HCT116 (cell line): ENCODE results near the gene LRCH1. TPM values are rescaled to one million over a fixed set of nuclear protein-coding genes. Genes with fewer than 3 reads are reported as not detected.

Source experiments
- ATAC-seq: fragments of 200-7000 bp; cut with Tn5 transposase; 2 replicates; pipeline ENCODE4 v1.9.1; 2020; ENCODE audit warnings: mild to moderate bottlenecking, moderate library complexity
- BruUV-seq: library from RNA; stranded (reverse); fragments of 400-500 nt; replicated peaks from 2 replicates; lab custom pipeline; 2021; lab: Mats Ljungman, UMichigan
- CTCF ChIA-PET: fragments of 300-600 bp; sonication (Branson Sonifier 250); formaldehyde crosslinking; loops from one replicate; lab custom pipeline; 2021; ENCODE audit warnings: antibody characterized with exemption; lab: Charles Lee
- POLR2A ChIA-PET: fragments of 300-600, 350-600 bp; sonication (Branson Sonifier 250); formaldehyde crosslinking; loops from one replicate; lab custom pipeline; 2021; ENCODE audit warnings: antibody characterized with exemption; lab: Charles Lee
- RAD21 ChIA-PET, 2 experiments: fragments of 300-600 bp; sonication (Branson Sonifier 250); formaldehyde crosslinking; loops; one replicate each; lab custom pipeline; 2023; ENCODE audit warnings: low total read pairs in 2 of 2; ENCODE audit not compliant: uncharacterized antibody in 2 of 2, unreplicated experiment in 2 of 2, low non-redundant PET in 1 of 2; lab: Charles Lee
- DNase-seq: peaks from one replicate; pipeline ENCODE4 v3.0.0-alpha.2; 2010; ENCODE audit warnings: low read depth, low spot score
- H2AFZ ChIP-seq: fragments of 200-600 bp; shearing (Covaris generic), sonication (generic); 2 replicates; pipeline ENCODE4 v1.6.1; 2017; ENCODE audit warnings: low read depth, mixed run types, mixed read lengths, antibody characterized with exemption, low read length; ENCODE audit not compliant: poor library complexity, severe bottlenecking
- H3K27ac ChIP-seq: 2 replicates; pipeline ENCODE4 v1.5.1; 2012; ENCODE audit warnings: low read depth, low read length
- H3K27me3 ChIP-seq: fragments of 200-600 bp; sonication (generic); 2 replicates; pipeline ENCODE4 v1.6.1; 2016; ENCODE audit warnings: mixed run types, low read length, mixed read lengths; ENCODE audit not compliant: insufficient read depth
- H3K36me3 ChIP-seq, 2 experiments: fragments of 200-500 bp in 1 of 2; fragments of 200-600 bp in 1 of 2; sonication (Bioruptor generic) in 1 of 2; sonication (generic) in 1 of 2; 2 replicates each; pipeline versions ENCODE4 v1.5.1 to v1.6.1; 2014 to 2016; ENCODE audit warnings: low read length in 2 of 2, inconsistent platforms in 1 of 2, mixed read lengths in 1 of 2, mixed run types in 1 of 2; ENCODE audit not compliant: insufficient read depth in 2 of 2, control insufficient read depth in 1 of 2
- H3K4me1 ChIP-seq, 2 experiments: fragments of 200-600 bp in 1 of 2; sonication (generic) in 1 of 2; 2 replicates each; pipeline versions ENCODE4 v1.5.1 to v1.6.1; 2012 to 2017; ENCODE audit warnings: low read length in 2 of 2, inconsistent platforms in 1 of 2, mild to moderate bottlenecking in 1 of 2, mixed read lengths in 1 of 2, mixed run types in 1 of 2, moderate library complexity in 1 of 2; ENCODE audit not compliant: insufficient read depth in 2 of 2, control insufficient read depth in 1 of 2
- H3K4me2 ChIP-seq: fragments of 200-600 bp; sonication (generic); 2 replicates; pipeline ENCODE4 v1.6.1; 2017; ENCODE audit warnings: mixed run types, low read length, mixed read lengths
- H3K4me3 ChIP-seq, 2 experiments: fragments of 200-600 bp in 1 of 2; sonication (generic) in 1 of 2; replicated peaks in 1 of 2; 2 replicates each; pipeline ENCODE4 v1.5.1; 2011 to 2016; ENCODE audit warnings: low read length in 2 of 2, control low read depth in 1 of 2, low read depth in 1 of 2, mild to moderate bottlenecking in 1 of 2, mixed read lengths in 1 of 2, mixed run types in 1 of 2
- H3K79me2 ChIP-seq: fragments of 200-600 bp; sonication (generic); 2 replicates; pipeline ENCODE4 v1.6.1; 2017; ENCODE audit warnings: mild to moderate bottlenecking, mixed run types, low read length, moderate library complexity, mixed read lengths; ENCODE audit not compliant: insufficient read depth
- H3K9ac ChIP-seq: fragments of 200-600 bp; sonication (generic); 2 replicates; pipeline ENCODE4 v1.6.1; 2016; ENCODE audit warnings: low read length, mixed read lengths
- H3K9me2 ChIP-seq: fragments of 200-600 bp; sonication (generic), shearing (Covaris generic); 2 replicates; pipeline ENCODE4 v1.6.1; 2017; ENCODE audit warnings: mixed run types, mild to moderate bottlenecking, moderate library complexity; ENCODE audit not compliant: insufficient read depth
- H3K9me3 ChIP-seq, 2 experiments: fragments of 200-500 bp in 1 of 2; fragments of 200-600 bp in 1 of 2; sonication (Bioruptor generic) in 1 of 2; sonication (generic) in 1 of 2; 2 replicates each; pipeline ENCODE4 v1.6.1; 2014 to 2017; ENCODE audit warnings: low read length in 2 of 2, mixed read lengths in 2 of 2, inconsistent platforms in 1 of 2, low read depth in 1 of 2, mild to moderate bottlenecking in 1 of 2, mixed run types in 1 of 2, moderate library complexity in 1 of 2; ENCODE audit not compliant: control insufficient read depth in 1 of 2, insufficient read depth in 1 of 2
- H4K20me1 ChIP-seq: fragments of 200-600 bp; sonication (generic), shearing (Covaris generic); 2 replicates; pipeline ENCODE4 v1.6.1; 2017; ENCODE audit warnings: mixed run types, mild to moderate bottlenecking, moderate library complexity; ENCODE audit not compliant: insufficient read depth
- CBX3 ChIP-seq: IDR thresholded peaks from 2 replicates; pipeline ENCODE4 v1.6.1; 2012; ENCODE audit warnings: low read depth
- CEBPB ChIP-seq: IDR thresholded peaks from 2 replicates; pipeline ENCODE4 v1.6.1; 2012; ENCODE audit warnings: low read depth
- EGR1 ChIP-seq: IDR thresholded peaks from 2 replicates; pipeline ENCODE4 v1.6.1; 2012; ENCODE audit warnings: low read depth
- ELF1 ChIP-seq: IDR thresholded peaks from 2 replicates; pipeline ENCODE4 v1.6.1; 2012; ENCODE audit warnings: low read depth, borderline replicate concordance
- EZH2 ChIP-seq: fragments of 200-600 bp; sonication (generic); IDR thresholded peaks from 2 replicates; pipeline ENCODE4 v1.6.1; 2017; ENCODE audit warnings: antibody characterized with exemption, mixed run types
- EZH2phosphoT487 ChIP-seq: fragments of 200-600 bp; IDR thresholded peaks from 2 replicates; pipeline ENCODE4 v1.6.1; 2018; ENCODE audit warnings: antibody characterized with exemption, borderline replicate concordance
- FOSL1 ChIP-seq: IDR thresholded peaks from 2 replicates; pipeline ENCODE4 v1.6.1; 2012; ENCODE audit warnings: low read depth
- RAD21 ChIP-seq: IDR thresholded peaks from 2 replicates; pipeline ENCODE4 v1.6.1; 2012; ENCODE audit warnings: low read depth, mild to moderate bottlenecking
- SIN3A ChIP-seq: IDR thresholded peaks from 2 replicates; pipeline ENCODE4 v1.6.1; 2012; ENCODE audit warnings: low read depth
- SRF ChIP-seq: IDR thresholded peaks from 2 replicates; pipeline ENCODE4 v1.6.1; 2012; ENCODE audit warnings: low read depth
- TCF7L2 ChIP-seq: IDR thresholded peaks from 2 replicates; pipeline ENCODE4 v1.7.0; 2011; ENCODE audit warnings: borderline replicate concordance, inconsistent platforms; ENCODE audit not compliant: insufficient read depth, insufficient read length; ENCODE audit errors: extremely low read depth
- YY1 ChIP-seq: IDR thresholded peaks from 2 replicates; pipeline ENCODE4 v1.6.1; 2011; ENCODE audit warnings: low read length, low read depth, moderate library complexity, mild to moderate bottlenecking; ENCODE audit not compliant: insufficient replicate concordance; ENCODE audit errors: extremely low read depth
- ZNF274 ChIP-seq: fragments of 200-500 bp; sonication (Bioruptor generic); IDR thresholded peaks from 2 replicates; pipeline ENCODE4 v1.6.1; 2014; ENCODE audit warnings: mild to moderate bottlenecking, low read depth, low read length, inconsistent platforms
- intact Hi-C: fragments of 100-400 bp; cut with micrococcal nuclease; formaldehyde crosslinking; loops from 2 replicates; pipeline ENCODE4 v1.10.0; 2022
- total RNA-seq: library from RNA; stranded (reverse); gene quantifications from one replicate; pipeline ENCODE4 v1.2.1, GENCODE V29; 2021; ENCODE audit not compliant: unreplicated experiment
- TF ChIP-seq, protein P1 (sequence below): IDR thresholded peaks from 2 replicates; pipeline ENCODE4 v1.6.1; 2012
- TF ChIP-seq, protein P2 (sequence below): IDR thresholded peaks from 2 replicates; pipeline ENCODE4 v1.6.1; 2012
- TF ChIP-seq, protein P3 (sequence below): IDR thresholded peaks from 2 replicates; pipeline ENCODE4 v1.6.1; 2012; ENCODE audit warnings: low read depth

The LRCH1 gene
- total RNA-seq, 1 experiment from 2014 or later: 15.6 TPM

DNA sequence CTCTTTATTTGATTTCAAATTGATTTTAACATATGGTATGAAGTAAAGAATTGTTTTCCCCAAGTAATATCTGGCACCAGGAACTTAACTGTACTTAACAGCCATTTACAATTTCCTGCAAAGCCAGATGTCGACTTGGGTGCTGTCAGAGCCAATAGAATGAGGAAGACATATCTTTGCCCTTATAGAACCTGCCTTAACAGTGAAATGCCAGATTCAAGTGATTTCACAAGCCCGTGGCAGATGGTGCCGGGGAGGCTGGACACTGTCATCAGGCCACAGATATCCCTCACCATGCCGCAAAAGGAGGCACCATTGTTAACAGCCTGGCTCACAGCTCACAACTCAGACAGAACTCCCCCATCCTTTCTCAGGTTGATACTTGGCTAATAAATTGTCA, 195.3 kb downstream of the LRCH1 start:
- H3K9me3 ChIP-seq: no peaks in the 10 kb centered on the region
- peaks cover 4 to 5% of the 10 kb centered on the region in 2 experiments; a peak in 2 of 4 replicates for H3K36me3 ChIP-seq
- ChIA-PET POLR2A (no interaction called here), CTCF (no interaction called here), RAD21 (no interaction called here)
- H4K20me1 ChIP-seq: no peaks in the 10 kb centered on the region
- no peak for TF ChIP-seq EZH2
- TF ChIP-seq TCF7L2: no peak
- TF ChIP-seq FOSL1: no peak
- no peak for TF ChIP-seq EGR1
- TF ChIP-seq SIN3A: no peak
- no peak for TF ChIP-seq RAD21
- TF ChIP-seq, protein P1, sequence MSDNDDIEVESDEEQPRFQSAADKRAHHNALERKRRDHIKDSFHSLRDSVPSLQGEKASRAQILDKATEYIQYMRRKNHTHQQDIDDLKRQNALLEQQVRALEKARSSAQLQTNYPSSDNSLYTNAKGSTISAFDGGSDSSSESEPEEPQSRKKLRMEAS: no peak
- TF ChIP-seq, protein P2, sequence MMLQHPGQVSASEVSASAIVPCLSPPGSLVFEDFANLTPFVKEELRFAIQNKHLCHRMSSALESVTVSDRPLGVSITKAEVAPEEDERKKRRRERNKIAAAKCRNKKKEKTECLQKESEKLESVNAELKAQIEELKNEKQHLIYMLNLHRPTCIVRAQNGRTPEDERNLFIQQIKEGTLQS: no peak
- no peak for TF ChIP-seq CEBPB
- TF ChIP-seq EZH2phosphoT487: no peak
- no peak for TF ChIP-seq CBX3
- TF ChIP-seq, protein P3, sequence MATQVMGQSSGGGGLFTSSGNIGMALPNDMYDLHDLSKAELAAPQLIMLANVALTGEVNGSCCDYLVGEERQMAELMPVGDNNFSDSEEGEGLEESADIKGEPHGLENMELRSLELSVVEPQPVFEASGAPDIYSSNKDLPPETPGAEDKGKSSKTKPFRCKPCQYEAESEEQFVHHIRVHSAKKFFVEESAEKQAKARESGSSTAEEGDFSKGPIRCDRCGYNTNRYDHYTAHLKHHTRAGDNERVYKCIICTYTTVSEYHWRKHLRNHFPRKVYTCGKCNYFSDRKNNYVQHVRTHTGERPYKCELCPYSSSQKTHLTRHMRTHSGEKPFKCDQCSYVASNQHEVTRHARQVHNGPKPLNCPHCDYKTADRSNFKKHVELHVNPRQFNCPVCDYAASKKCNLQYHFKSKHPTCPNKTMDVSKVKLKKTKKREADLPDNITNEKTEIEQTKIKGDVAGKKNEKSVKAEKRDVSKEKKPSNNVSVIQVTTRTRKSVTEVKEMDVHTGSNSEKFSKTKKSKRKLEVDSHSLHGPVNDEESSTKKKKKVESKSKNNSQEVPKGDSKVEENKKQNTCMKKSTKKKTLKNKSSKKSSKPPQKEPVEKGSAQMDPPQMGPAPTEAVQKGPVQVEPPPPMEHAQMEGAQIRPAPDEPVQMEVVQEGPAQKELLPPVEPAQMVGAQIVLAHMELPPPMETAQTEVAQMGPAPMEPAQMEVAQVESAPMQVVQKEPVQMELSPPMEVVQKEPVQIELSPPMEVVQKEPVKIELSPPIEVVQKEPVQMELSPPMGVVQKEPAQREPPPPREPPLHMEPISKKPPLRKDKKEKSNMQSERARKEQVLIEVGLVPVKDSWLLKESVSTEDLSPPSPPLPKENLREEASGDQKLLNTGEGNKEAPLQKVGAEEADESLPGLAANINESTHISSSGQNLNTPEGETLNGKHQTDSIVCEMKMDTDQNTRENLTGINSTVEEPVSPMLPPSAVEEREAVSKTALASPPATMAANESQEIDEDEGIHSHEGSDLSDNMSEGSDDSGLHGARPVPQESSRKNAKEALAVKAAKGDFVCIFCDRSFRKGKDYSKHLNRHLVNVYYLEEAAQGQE: no peak
- TF ChIP-seq SRF: no peak
- TF ChIP-seq YY1: no peak
- TF ChIP-seq ZNF274: no peak
- TF ChIP-seq ELF1: no peak
- intact Hi-C loops: no loop called here
- H2AFZ ChIP-seq: no peak overlapping the region
- H3K27me3 ChIP-seq: no peaks in the 10 kb centered on the region
- H3K9me2 ChIP-seq: no peaks in the 10 kb centered on the region
- no peak overlapping the region for H3K4me2 ChIP-seq
- no peaks in the 10 kb centered on the region for H3K79me2 ChIP-seq
- no peak overlapping the region for H3K27ac ChIP-seq
- DNase-seq: no peak
- no peak overlapping the region for H3K9ac ChIP-seq
- ATAC-seq: no peak
- BruUV-seq: no TSS peak
- no peak overlapping the region for H3K4me3 ChIP-seq
- no peaks in the 10 kb centered on the region for H3K4me1 ChIP-seq
